ENCODE measurements around the gene AP3D1. TPM values are rescaled to one million over a fixed set of nuclear protein-coding genes. Genes with fewer than 3 reads are reported as not detected.
"Not testable (repeated sequence)": the region's sequence is repeated elsewhere in the genome, so short reads cannot be mapped to it uniquely, and the experiment has no call there.

The AP3D1 gene
- total RNA-seq (125 TPM), polyA plus RNA-seq (ENCODE audit: insufficient read depth, low read depth, low replicate concordance) (68.4 TPM)
- long read RNA-seq, donor 1, partial matches to known transcripts = 7 of 8 reads
- long read RNA-seq, donor 1, other reads (novel, unspliced or antisense) = 0 of 8 reads
- long read RNA-seq, donor 2 = 0 reads
- long read RNA-seq, donor 3, partial matches to known transcripts = 0 of 1 reads
- long read RNA-seq, donor 3, other reads (novel, unspliced or antisense) = 0 of 1 reads
- long read RNA-seq, donor 4, full-length matches to known transcripts = 3 of 9 reads
- long read RNA-seq, donor 4, partial matches to known transcripts = 6 of 9 reads
- long read RNA-seq, donor 4, other reads (novel, unspliced or antisense) = 0 of 9 reads
- long read RNA-seq, donor 5, partial matches to known transcripts = 0 of 1 reads
- long read RNA-seq, donor 5, other reads (novel, unspliced or antisense) = 0 of 1 reads
- long read RNA-seq, donor 6, partial matches to known transcripts = 0 of 3 reads
- long read RNA-seq, donor 6, other reads (novel, unspliced or antisense) = 0 of 3 reads
- long read RNA-seq, donor 7, full-length matches to known transcripts = 25 of 196 reads
- long read RNA-seq, donor 7, partial matches to known transcripts = 141 of 196 reads
- long read RNA-seq, donor 7, other reads (novel, unspliced or antisense) = 30 of 196 reads
- long read RNA-seq, donor 8, partial matches to known transcripts = 0 of 2 reads
- long read RNA-seq, donor 8, other reads (novel, unspliced or antisense) = 0 of 2 reads
- long read RNA-seq, donor 9, partial matches to known transcripts = 7 of 9 reads
- long read RNA-seq, donor 9, other reads (novel, unspliced or antisense) = 0 of 9 reads
- long read RNA-seq, donor 10, partial matches to known transcripts = 5 of 8 reads
- long read RNA-seq, donor 10, other reads (novel, unspliced or antisense) = 0 of 8 reads

DNA sequence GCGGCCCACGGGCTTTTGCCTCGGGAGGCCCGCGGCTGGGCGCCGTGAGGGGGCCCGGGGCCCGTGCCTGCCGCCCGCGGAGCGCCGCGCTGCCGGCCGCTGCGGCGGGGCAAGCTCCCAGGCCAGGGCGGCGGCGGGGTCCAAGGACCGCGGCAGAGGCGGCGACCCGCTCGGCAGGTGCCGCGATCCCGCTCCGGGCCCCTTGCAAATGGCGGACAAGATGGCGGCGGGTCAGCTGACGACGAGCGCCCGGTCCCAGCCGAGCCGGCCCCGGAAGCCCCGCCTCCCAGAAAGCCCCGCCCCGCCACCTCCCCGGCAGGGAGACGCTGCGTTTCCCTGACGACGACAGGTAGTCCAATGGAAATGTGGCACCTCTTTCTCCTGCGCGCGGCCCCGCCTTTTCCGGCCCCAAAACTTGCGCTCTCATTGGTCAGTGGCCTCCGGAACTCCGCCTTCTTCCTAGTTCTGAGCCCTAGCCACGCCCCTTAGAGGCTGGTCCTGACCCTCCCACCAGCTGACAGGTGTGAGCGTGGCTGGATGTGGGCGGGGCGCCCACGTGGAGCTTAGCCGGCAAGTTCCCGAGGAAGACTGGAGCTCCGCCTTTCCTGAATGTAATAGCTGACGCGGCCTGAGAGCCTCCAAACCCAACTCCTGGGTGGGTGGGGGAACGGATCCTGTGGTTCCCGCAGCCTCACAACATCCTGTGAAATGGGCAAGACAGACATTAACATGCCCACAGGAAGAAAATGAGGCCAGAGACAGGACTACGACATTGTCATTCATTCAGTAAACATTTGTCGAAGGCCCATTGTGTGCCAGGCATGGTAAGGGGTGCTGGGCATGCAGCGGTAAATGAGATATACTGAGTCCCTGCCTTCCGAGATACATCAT is at the start of gene AP3D1:
TSS of gene AP3D1 (minus strand) at position 228 of the 891 bp plus-strand sequence. CDS start 232 bp downstream, outside the sequence.
- no peaks in the 10 kb centered on the region for H3K9me3 ChIP-seq (ENCODE audit: control insufficient read depth in 2 of 3, insufficient read depth in 1 of 3, low read length in 3 of 3)
- peak within 1 kb of the TSS; percentile 37 to 97 (median 90) for H3K9ac ChIP-seq (ENCODE audit: low read length in 3 of 3)
- H3K4me1 ChIP-seq (ENCODE audit: control insufficient read depth in 2 of 3, insufficient read depth in 2 of 3, low read depth in 1 of 3, low read length in 3 of 3) = peaks cover 3 to 21% (median 7%) of the 10 kb centered on the region in 3 donors
- FAIRE-seq = peak; percentile 99
- H3K4me3 ChIP-seq (ENCODE audit: low read length in 3 of 3) = peak within 1 kb of the TSS; percentile 65 to 88 (median 86)
- intact Hi-C loops (cut with DNase I) = loop anchor here (10.0 kb wide), 1 partner anchor 163 kb away; no protein-coding TSS in a partner anchor
- no peaks in the 10 kb centered on the region for H3K36me3 ChIP-seq (ENCODE audit: control insufficient read depth in 2 of 3, insufficient read depth in 3 of 3, low read length in 3 of 3)
- TF ChIP-seq, protein P1, sequence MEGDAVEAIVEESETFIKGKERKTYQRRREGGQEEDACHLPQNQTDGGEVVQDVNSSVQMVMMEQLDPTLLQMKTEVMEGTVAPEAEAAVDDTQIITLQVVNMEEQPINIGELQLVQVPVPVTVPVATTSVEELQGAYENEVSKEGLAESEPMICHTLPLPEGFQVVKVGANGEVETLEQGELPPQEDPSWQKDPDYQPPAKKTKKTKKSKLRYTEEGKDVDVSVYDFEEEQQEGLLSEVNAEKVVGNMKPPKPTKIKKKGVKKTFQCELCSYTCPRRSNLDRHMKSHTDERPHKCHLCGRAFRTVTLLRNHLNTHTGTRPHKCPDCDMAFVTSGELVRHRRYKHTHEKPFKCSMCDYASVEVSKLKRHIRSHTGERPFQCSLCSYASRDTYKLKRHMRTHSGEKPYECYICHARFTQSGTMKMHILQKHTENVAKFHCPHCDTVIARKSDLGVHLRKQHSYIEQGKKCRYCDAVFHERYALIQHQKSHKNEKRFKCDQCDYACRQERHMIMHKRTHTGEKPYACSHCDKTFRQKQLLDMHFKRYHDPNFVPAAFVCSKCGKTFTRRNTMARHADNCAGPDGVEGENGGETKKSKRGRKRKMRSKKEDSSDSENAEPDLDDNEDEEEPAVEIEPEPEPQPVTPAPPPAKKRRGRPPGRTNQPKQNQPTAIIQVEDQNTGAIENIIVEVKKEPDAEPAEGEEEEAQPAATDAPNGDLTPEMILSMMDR (IDR thresholded peaks at IDR 0.05; ENCODE audit: borderline replicate concordance, extremely low read depth, insufficient read depth) = no peak
- peak; percentile 100 for DNase-seq
- peak within 1 kb of the TSS; percentile 80 to 87 for H3K27ac ChIP-seq (ENCODE audit: low read depth in 2 of 2, low read length in 2 of 2)
- no peaks in the 10 kb centered on the region for H3K27me3 ChIP-seq (ENCODE audit: control insufficient read depth, insufficient read depth, low read length)

DNA sequence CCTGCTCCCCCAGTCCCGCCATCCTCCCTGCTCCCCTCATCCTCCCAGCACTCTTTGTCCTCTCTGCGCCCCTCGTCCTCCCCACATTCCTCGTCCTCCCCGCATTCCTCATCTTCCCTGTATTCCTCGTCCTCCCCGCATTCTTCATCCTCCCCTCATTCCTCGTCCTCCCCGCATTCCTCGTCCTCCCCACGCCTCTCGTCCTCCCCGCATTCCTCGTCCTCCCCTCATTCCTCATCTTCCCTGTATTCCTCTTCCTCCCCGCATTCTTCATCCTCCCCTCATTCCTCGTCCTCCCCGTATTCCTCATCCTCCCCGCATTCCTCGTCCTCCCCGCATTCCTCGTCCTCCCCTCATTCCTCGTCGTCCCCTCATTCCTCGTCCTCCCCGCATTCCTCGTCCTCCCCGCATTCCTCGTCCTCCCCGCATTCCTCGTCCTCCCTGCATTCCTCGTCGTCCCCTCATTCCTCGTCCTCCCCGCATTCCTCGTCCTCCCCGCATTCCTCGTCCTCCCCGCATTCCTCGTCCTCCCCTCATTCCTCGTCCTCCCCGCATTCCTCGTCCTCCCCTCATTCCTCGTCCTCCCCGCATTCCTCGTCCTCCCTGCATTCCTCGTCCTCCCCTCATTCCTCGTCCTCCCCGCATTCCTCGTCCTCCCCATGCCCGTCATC is 49.4 kb upstream of the AP3D1 start:
- H3K9me3 ChIP-seq (ENCODE audit: control insufficient read depth in 2 of 3, insufficient read depth in 1 of 3, low read length in 3 of 3); H3K27me3 ChIP-seq (ENCODE audit: control insufficient read depth, insufficient read depth, low read length); DNase-seq; H3K36me3 ChIP-seq (ENCODE audit: control insufficient read depth in 2 of 3, insufficient read depth in 3 of 3, low read length in 3 of 3); FAIRE-seq; intact Hi-C loops (cut with DNase I); H3K4me3 ChIP-seq (ENCODE audit: low read length in 3 of 3); H3K9ac ChIP-seq (ENCODE audit: low read length in 3 of 3); H3K27ac ChIP-seq (ENCODE audit: low read depth in 2 of 2, low read length in 2 of 2); H3K4me1 ChIP-seq (ENCODE audit: control insufficient read depth in 2 of 3, insufficient read depth in 2 of 3, low read depth in 1 of 3, low read length in 3 of 3): not testable (repeated sequence)

DNA sequence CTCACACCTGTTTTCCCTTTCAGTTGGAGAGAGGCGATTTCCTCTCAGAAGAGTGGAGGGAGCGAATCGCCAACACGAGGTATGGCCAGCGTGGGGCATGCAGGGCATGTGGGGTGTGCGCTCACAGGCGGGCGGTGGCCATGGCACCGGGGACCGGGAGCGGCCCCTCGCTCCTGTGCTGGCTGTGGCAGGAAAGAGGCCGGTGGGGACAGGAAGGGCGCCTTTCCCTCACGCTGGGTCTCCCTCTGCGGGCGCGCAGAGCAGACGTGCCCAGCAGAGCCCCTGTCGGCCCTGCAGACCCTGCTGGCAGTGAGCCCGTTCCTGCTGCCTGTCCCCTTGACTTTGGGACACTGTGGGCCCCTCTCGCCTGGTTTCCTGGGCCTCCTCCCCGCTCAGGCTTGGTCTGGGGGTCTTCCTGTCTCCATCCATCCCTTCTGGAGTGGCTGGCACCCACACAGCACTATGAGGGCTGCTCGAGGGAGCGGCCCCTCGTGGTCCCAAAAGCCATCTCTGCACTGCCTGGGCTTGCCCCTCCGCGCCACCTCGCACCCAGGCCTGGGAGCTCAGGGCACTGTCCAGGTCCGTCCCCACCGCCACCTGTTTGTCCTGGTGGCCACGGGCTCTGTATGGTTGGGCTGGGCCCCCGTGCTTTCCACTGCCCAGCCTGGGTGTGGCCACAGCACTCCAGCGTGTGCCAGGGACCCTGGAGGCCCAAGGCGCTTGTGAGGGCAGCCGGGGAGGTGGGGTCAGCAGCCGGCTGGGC is 48.7 kb upstream of the AP3D1 start:
- intact Hi-C loops (cut with DNase I) = no loop called here
- Histone ChIP-seq H3K36me3 (ENCODE audit: control insufficient read depth in 2 of 3, insufficient read depth in 3 of 3, low read length in 3 of 3) (peaks cover 0 to 2% (median 0%) of the 10 kb centered on the region in 3 donors), H3K9me3 (ENCODE audit: control insufficient read depth in 2 of 3, insufficient read depth in 1 of 3, low read length in 3 of 3) (no peaks in the 10 kb centered on the region), H3K4me3 (ENCODE audit: low read length in 3 of 3) (no peak overlapping the region), H3K27me3 (ENCODE audit: control insufficient read depth, insufficient read depth, low read length) (no peaks in the 10 kb centered on the region), H3K27ac (ENCODE audit: low read depth in 2 of 2, low read length in 2 of 2) (no peak overlapping the region), H3K9ac (ENCODE audit: low read length in 3 of 3) (no peak overlapping the region), H3K4me1 (ENCODE audit: control insufficient read depth in 2 of 3, insufficient read depth in 2 of 3, low read depth in 1 of 3, low read length in 3 of 3) (no peaks in the 10 kb centered on the region)
- DNase-seq (no peak), FAIRE-seq (no peak)
- TF ChIP-seq, protein P1 (IDR thresholded peaks at IDR 0.05; ENCODE audit: borderline replicate concordance, extremely low read depth, insufficient read depth) = no peak
